OCI-LY1 (cell line): ENCODE data around the gene STK11.
"Not testable (repeated sequence)": the region's sequence is repeated elsewhere in the genome, so short reads cannot be mapped to it uniquely, and the experiment has no call there.

ENCODE experiments used
- H2AFZ ChIP-seq: fragments of 200-600 bp; sonication (generic), shearing (Covaris generic); 2 replicates; pipeline ENCODE4 v1.6.0; 2014; ENCODE audit warnings: antibody characterized with exemption, mild to moderate bottlenecking, low read length
- H3F3A ChIP-seq: fragments of 200-600 bp; sonication (generic), shearing (Covaris generic); 2 replicates; pipeline ENCODE4 v1.6.0; 2014; ENCODE audit warnings: mild to moderate bottlenecking, antibody characterized with exemption, low read length, moderate library complexity; ENCODE audit not compliant: insufficient read depth
- H3K27ac ChIP-seq: fragments of 200-600 bp; sonication (generic); 2 replicates; pipeline ENCODE4 v1.5.1; 2014; ENCODE audit warnings: low read length, mixed run types, mild to moderate bottlenecking, low read depth; ENCODE audit not compliant: poor library complexity, severe bottlenecking
- H3K27me3 ChIP-seq: fragments of 200-600 bp; sonication (generic); 2 replicates; pipeline ENCODE4 v1.6.0; 2014; ENCODE audit warnings: antibody characterized with exemption, mild to moderate bottlenecking, low read length, moderate library complexity; ENCODE audit not compliant: insufficient read depth
- H3K36me3 ChIP-seq: fragments of 200-600 bp; sonication (generic); 2 replicates; pipeline ENCODE4 v1.6.1; 2014; ENCODE audit warnings: mild to moderate bottlenecking, antibody characterized with exemption, low read length, moderate library complexity, mixed read lengths; ENCODE audit not compliant: insufficient read depth
- H3K4me1 ChIP-seq: fragments of 200-600 bp; sonication (generic); 2 replicates; pipeline ENCODE4 v1.5.1; 2014; ENCODE audit warnings: mild to moderate bottlenecking, low read length, moderate library complexity; ENCODE audit not compliant: insufficient read depth, severe bottlenecking
- H3K4me2 ChIP-seq: fragments of 200-600 bp; sonication (generic), shearing (Covaris generic); 2 replicates; pipeline ENCODE4 v1.6.1; 2014; ENCODE audit warnings: low read length
- H3K4me3 ChIP-seq: fragments of 200-600 bp; sonication (generic); 2 replicates; pipeline ENCODE4 v1.5.1; 2014; ENCODE audit warnings: low read length, low read depth, mild to moderate bottlenecking, mixed read lengths; ENCODE audit not compliant: poor library complexity, severe bottlenecking
- H3K79me2 ChIP-seq: fragments of 200-600 bp; shearing (Covaris generic); 2 replicates; pipeline ENCODE4 v1.6.1; 2016; ENCODE audit warnings: mixed run types, low read length, mixed read lengths; ENCODE audit not compliant: insufficient read depth
- H3K9ac ChIP-seq: fragments of 200-600 bp; sonication (generic), shearing (Covaris generic); 2 replicates; pipeline ENCODE4 v1.6.1; 2014; ENCODE audit warnings: mild to moderate bottlenecking, low read length, mixed read lengths
- H3K9me2 ChIP-seq: fragments of 200-600 bp; sonication (generic), shearing (Covaris generic); 2 replicates; pipeline ENCODE4 v1.6.1; 2014; ENCODE audit warnings: low read depth, mild to moderate bottlenecking, low read length, mixed read lengths
- H3K9me3 ChIP-seq: fragments of 200-600 bp; shearing (Covaris generic); 2 replicates; pipeline ENCODE4 v1.6.1; 2014; ENCODE audit warnings: low read length, mixed read lengths
- H4K20me1 ChIP-seq: fragments of 200-600 bp; sonication (generic), shearing (Covaris generic); 2 replicates; pipeline ENCODE4 v1.6.0; 2016; ENCODE audit warnings: mild to moderate bottlenecking, low read length; ENCODE audit not compliant: insufficient read depth
- CTCF ChIP-seq: fragments of 200-600 bp; sonication (generic), shearing (Covaris generic); IDR thresholded peaks from 2 replicates; pipeline ENCODE4 v1.5.1; 2017; ENCODE audit warnings: mild to moderate bottlenecking, antibody characterized with exemption, low read length, moderate library complexity, mixed read lengths
- EZH2 ChIP-seq: fragments of 200-600 bp; sonication (generic), shearing (Covaris generic); IDR thresholded peaks from 2 replicates; pipeline ENCODE4 v1.8.0; 2017; ENCODE audit warnings: borderline replicate concordance, mixed run types, mild to moderate bottlenecking, antibody characterized with exemption, low read length, moderate library complexity, mixed read lengths

The STK11 gene

GRCh38 chr19:1206864-1207450 is 1.4 kb downstream of the STK11 start:
- H2AFZ ChIP-seq, result no peak overlapping the region
- no peaks in the 10 kb centered on the region; the same call in 1 of the 2 replicates for H3F3A ChIP-seq
- H3K9me3 ChIP-seq, result no peaks in the 10 kb centered on the region
- H3K27me3 ChIP-seq, result no peaks in the 10 kb centered on the region
- H4K20me1 ChIP-seq, result no peaks in the 10 kb centered on the region
- H3K9ac ChIP-seq, result peak overlapping the region; percentile 80
- peaks cover 49% of the 10 kb centered on the region for H3K79me2 ChIP-seq
- H3K27ac ChIP-seq, result peak overlapping the region; percentile 75
- H3K4me1 ChIP-seq, result peaks cover 33% of the 10 kb centered on the region
- H3K36me3 ChIP-seq, result peaks cover 31% of the 10 kb centered on the region
- H3K9me2 ChIP-seq, result no peaks in the 10 kb centered on the region
- H3K4me3 ChIP-seq, result peak overlapping the region; percentile 87
- TF ChIP-seq CTCF (no peak), EZH2 (no peak)
- H3K4me2 ChIP-seq, result peak overlapping the region; percentile 99

- not testable (repeated sequence) for H3K4me2 ChIP-seq, H3K27ac ChIP-seq, H4K20me1 ChIP-seq, H3K4me3 ChIP-seq, H3K9me3 ChIP-seq, H3K9me2 ChIP-seq, H3F3A ChIP-seq, H2AFZ ChIP-seq, H3K9ac ChIP-seq, H3K27me3 ChIP-seq
- Histone ChIP-seq H3K4me1 (peaks cover 41% of the 10 kb centered on the region), H3K79me2 (peaks cover 52% of the 10 kb centered on the region), H3K36me3 (peaks cover 32% of the 10 kb centered on the region)
These were observed 3.3 kb downstream of the STK11 start for GRCh38 chr19:1208830-1209229.

- H3K27me3 ChIP-seq, result no peaks in the 10 kb centered on the region
- TF ChIP-seq EZH2 (no peak), CTCF (no peak)
- no peak overlapping the region for H3K9ac ChIP-seq
- no peak overlapping the region for H2AFZ ChIP-seq
- H3K9me2 ChIP-seq, result no peaks in the 10 kb centered on the region
- no peak overlapping the region for H3K4me3 ChIP-seq
- H4K20me1 ChIP-seq, result no peaks in the 10 kb centered on the region
- H3K9me3 ChIP-seq, result no peaks in the 10 kb centered on the region
- H3K79me2 ChIP-seq, result peaks cover 52% of the 10 kb centered on the region
- H3F3A ChIP-seq, result no peaks in the 10 kb centered on the region
- peaks cover 37% of the 10 kb centered on the region for H3K4me1 ChIP-seq
- H3K4me2 ChIP-seq, result no peak overlapping the region
- no peak overlapping the region for H3K27ac ChIP-seq
- H3K36me3 ChIP-seq, result peaks cover 32% of the 10 kb centered on the region
These were observed 4.6 kb downstream of the STK11 start for GRCh38 chr19:1210227-1210538.

- Histone ChIP-seq H2AFZ (no peak overlapping the region), H3K79me2 (peaks cover 46% of the 10 kb centered on the region), H3K27ac (no peak overlapping the region), H4K20me1 (no peaks in the 10 kb centered on the region), H3F3A (no peaks in the 10 kb centered on the region), H3K36me3 (peaks cover 32% of the 10 kb centered on the region), H3K4me3 (no peak overlapping the region), H3K4me2 (no peak overlapping the region), H3K9me2 (no peaks in the 10 kb centered on the region), H3K4me1 (peaks cover 40% of the 10 kb centered on the region), H3K9me3 (no peaks in the 10 kb centered on the region), H3K9ac (no peak overlapping the region), H3K27me3 (no peaks in the 10 kb centered on the region)
- TF ChIP-seq CTCF (no peak), EZH2 (no peak)
These were observed 6.1 kb downstream of the STK11 start for GRCh38 chr19:1211494-1212234.
